HTERT RPE-1 (cell line): ENCODE measurements around the gene SCARB1.

Experiments
- in situ Hi-C: fragments of 300-500 bp; cut with MboI; formaldehyde crosslinking; loops from 4 replicates; pipeline ENCODE4 v1.14.3; 2020; ENCODE audit warnings: low sequenced_read_pairs

Gene SCARB1

DNA sequence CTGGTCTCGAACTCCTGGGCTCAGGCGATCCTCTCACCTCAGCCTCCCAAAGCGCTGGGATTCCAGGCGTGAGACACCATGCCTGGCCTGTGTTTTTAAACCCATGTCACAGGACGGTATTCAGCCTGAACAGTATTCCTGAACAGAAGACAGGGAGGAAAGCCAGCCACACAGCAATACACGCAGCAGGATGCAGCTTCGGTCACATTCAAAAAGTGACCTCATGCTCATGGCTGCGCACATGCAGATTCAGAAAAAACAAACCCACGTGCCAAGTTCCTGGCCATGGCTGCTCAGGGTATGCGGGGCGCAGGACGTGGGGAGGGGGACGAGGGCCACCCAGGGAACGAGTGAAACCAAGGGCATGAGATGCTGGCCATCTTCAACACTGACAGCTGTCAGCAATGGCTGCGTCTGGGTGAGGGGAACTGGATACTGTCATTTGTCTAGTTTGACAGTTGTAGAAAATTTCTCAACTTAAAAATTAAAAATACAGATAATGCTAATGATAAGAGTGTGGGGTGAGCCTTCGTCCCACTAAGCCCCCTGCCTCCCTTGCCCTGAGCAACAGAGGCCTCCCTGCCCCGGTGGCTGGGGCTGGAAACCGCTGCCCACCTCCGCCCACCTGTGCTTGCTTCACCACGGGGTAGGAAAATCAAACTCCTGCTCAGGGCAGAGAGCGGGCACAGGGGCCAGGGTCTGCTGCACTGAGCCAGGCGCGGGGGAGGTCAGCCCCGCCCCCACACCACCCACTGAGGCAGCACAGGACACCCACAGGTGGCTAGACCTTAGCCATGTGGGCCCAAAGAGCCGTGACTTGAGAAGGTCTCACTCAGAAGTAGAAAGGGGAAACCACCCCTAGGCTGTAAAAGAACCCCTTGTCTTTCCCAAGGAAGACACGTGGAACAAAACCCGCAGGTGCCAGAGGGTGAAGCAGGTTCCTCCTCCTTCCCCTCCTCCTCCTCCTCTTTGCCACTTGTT lies 84.2 kb downstream of the SCARB1 start:
- in situ Hi-C loops = no loop called here

DNA sequence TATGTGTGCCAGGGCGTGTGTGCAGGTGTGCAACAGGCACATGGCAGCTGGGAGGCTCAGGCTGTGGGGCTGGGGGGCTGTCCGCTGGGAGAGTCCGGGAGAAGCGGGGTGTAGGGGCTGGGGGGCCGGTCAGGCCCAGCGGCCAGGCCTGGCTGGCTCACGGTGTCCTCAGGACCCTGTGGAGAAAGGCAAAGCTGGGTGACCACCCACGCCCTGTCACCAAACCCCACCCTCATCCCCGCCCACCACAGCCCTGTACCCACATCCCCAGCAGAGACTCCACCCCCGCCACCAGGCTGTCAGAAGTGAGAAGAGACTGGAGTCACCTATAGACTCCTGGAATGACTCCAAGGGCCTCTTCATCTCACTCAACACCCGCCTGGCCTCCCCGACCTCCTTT lies 85.3 kb downstream of the SCARB1 start:
- in situ Hi-C loops = no loop called here

GRCh38 chr12:124777399-124778372 lies 86.0 kb downstream of the SCARB1 start:
- in situ Hi-C loops = no loop called here

DNA sequence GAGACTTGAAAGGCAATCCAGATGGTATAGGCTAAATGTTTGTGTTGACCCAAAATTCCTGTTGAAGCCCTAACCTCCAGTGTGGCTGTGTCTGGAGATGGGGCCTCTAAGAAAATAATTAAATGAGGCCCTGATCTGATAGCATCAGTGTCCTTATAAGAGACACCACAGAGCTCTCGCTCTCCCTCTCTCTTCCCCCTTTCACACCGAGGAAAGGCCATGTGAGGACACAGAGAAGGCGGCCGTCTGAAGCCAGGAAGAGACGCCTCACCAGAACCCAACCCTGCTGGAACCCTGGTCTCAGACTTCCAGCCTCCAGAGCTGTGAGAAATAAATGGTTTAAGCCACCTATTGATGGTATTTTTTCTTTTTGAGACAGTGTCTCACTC lies 87.5 kb downstream of the SCARB1 start:
- in situ Hi-C loops = no loop called here

- in situ Hi-C loops = no loop called here
Measured at GRCh38 chr12:124774462-124775167, 89.0 kb downstream of the SCARB1 start.

GRCh38 chr12:124774054-124774461 lies 89.6 kb downstream of the SCARB1 start:
- in situ Hi-C loops = no loop called here

DNA sequence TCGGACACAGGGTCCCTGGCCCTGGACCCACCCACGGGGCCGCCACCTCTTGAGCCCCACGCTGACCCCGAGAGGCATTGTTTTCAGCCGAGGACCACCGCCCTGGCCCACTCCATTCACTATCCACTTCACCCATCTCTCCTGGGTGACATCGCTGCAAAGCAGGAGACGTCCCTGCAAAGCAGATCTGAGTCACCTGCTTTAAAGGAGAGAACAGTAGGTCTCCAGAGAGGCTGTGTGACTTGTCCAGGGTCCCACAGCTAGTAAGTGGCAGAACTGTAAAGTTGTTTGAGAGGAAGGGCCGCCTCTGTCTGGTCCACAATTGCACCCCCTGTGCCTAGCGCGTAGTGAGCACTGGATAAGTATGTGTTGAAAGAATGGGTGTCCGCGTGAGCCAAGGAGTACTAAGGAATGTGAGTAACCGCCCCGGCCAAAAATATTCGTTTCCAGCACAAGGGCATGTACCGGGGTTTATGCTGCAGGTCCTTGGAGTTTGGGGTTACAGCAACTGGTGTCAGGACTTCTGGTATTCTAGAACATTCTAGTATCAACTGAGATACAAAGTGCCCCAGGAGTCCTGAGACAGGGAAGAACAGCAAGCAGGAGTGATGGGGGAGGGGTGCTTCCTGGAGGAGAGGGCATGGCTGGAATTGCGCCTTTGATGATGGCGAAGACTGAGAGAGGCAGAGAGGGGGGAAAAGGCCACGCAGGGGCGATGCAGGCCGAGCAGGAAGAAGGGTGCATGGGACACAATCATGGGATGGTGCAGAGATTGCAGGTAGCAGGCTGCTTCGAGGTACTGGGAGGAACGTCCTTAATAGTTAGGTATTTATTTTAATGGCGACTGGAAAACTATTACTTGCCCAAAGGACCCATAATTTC lies 91.1 kb downstream of the SCARB1 start:
- in situ Hi-C loops = no loop called here

- in situ Hi-C loops = no loop called here
Measured at GRCh38 chr12:124771462-124772288, 92.0 kb downstream of the SCARB1 start.

DNA sequence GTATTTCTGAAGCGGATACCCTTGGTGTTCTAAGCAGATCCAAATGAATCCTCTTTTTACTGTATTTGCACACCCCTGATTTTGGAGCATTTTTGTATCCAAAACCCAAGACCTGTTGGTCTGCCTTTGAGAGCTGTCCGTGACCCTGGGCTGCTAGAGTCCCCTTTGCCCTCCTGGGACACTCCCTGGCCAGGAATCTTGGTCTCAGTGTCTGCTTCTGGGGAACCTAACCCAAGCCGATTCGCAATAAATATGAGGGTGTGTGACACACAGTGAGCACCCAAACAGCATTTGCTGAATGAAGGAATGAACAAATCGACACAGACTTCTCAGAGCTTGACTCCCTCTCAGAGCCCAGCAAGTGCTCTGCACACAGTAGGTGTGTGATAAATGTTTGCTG lies 92.9 kb downstream of the SCARB1 start:
- in situ Hi-C loops = no loop called here

- in situ Hi-C loops = no loop called here
Measured at GRCh38 chr12:124769881-124770512, 93.7 kb downstream of the SCARB1 start.

DNA sequence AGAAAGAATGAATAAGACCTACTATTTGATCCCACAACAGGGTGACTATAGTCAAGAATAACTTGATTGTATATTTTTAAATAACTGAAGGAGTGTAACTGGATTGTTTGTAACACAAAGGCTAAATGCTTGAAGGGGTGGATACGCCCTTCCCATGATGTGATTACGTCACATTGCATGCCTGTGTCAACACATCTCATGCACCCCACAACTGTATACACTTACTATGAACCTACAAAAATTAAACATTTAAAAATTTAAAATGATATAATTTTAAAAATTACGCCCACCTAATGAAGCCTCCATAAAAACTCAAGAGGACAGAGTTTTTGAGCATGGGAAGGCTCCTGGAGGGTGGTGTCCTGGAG lies 94.5 kb downstream of the SCARB1 start:
- in situ Hi-C loops = no loop called here

DNA sequence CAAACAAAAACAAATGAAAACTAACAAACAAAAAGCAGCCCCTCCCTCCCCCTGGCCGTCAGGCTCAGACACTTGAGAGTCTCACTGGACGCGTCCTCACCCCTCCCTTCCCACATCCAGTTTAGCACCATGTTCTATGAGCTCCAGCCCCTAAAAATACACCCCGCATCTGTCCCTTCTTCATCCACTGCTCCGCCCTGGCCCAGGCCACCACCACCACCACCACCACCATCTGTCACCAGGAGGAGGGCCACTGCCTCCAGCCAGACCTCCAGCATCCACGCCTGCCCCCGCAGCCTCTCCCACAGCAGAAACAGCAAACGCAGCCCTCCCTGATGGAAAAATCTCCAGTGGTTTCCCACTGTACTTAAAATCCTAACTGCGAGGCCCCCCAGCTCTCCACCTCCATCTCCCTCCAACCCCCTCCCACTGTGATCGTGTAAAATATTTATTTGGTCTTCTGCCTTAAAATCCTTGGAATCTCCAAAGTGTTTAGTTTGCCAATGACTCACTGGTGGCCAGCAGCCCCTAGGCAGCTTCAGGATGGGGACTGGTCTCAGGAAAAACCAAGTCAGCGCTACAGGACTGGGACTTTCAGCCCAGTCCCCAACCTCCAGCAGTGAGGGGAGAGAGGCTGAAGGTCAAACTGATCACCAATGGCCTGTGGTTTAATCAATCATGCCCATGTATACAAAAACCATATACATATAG lies 95.1 kb downstream of the SCARB1 start:
- in situ Hi-C loops = no loop called here

- in situ Hi-C loops = no loop called here
Measured at GRCh38 chr12:124767066-124767821, 96.4 kb downstream of the SCARB1 start.

- in situ Hi-C loops = no loop called here
Measured at GRCh38 chr12:124766727-124767065, 97.0 kb downstream of the SCARB1 start.

GRCh38 chr12:124765581-124766489 lies 97.8 kb downstream of the SCARB1 start:
- in situ Hi-C loops = no loop called here

GRCh38 chr12:124764870-124765580 lies 98.6 kb downstream of the SCARB1 start:
- in situ Hi-C loops = no loop called here
